Dermis blood vessel endothelial cell (primary cell): ENCODE results near the gene APBB3. TPM values are rescaled to one million over a fixed set of nuclear protein-coding genes. Genes with fewer than 3 reads are reported as not detected.
A peak's percentile ranks its signal among the peaks of the same experiment; 100 is the strongest.
"Not testable (repeated sequence)": the region's sequence is repeated elsewhere in the genome, so short reads cannot be mapped to it uniquely, and the experiment has no call there.

Experiments used
- DNase-seq: peaks from one replicate; pipeline ENCODE4 v3.0.0; 2010
- total RNA-seq: library from RNA; depleted of rRNA; stranded (reverse); fragments of >200 nt; gene quantifications from 2 replicates; pipeline ENCODE4 v1.2.3, GENCODE V29; 2014

Gene APBB3, protein sequence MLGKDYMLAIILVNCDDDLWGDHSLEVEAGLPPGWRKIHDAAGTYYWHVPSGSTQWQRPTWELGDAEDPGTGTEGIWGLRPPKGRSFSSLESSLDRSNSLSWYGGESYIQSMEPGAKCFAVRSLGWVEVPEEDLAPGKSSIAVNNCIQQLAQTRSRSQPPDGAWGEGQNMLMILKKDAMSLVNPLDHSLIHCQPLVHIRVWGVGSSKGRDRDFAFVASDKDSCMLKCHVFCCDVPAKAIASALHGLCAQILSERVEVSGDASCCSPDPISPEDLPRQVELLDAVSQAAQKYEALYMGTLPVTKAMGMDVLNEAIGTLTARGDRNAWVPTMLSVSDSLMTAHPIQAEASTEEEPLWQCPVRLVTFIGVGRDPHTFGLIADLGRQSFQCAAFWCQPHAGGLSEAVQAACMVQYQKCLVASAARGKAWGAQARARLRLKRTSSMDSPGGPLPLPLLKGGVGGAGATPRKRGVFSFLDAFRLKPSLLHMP
- 8.2 and 16.2 TPM in 2 replicates for total RNA-seq

- DNase-seq: peak; percentile 99
These were observed at the start of gene APBB3, which contains the start of gene SLC35A4 for GRCh38 chr5:140564196-140565023. TSS of gene APBB3 (minus strand) at chr5:140564598. CDS start at chr5:140564245, 353 bp downstream. TSS of gene SLC35A4 (plus strand) at chr5:140564828. CDS start at chr5:140567170, 2,342 bp downstream.

DNA sequence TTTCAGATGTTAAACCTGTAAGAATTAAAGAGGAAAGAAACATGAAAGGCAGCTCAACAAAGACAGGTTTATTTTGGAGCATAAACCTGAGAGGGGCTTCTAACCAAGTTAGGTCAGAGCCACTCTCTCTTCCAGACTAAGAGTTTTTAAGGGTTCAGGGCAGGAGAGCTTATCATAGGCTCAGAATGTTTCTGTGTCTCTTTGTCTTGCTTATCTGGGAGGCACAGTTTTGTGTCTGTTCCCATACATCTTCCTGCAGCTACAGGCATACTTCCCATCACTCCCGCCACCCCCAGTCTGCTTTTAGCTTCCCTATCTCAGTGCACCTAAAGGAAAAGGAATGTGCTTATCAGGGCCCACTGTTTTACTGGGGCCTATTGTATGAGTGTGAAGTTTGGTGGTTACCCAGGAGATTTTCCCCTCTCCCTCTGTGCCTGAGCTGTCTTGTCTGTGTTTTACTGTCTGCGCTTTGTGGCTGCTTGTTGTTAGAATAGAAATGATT lies 46.7 kb upstream of the APBB3 start:
- DNase-seq: peak; percentile 44

- DNase-seq: peak; percentile 64
These were observed 44.7 kb upstream of the APBB3 start for GRCh38 chr5:140609126-140609525.

- no peak for DNase-seq
These were observed 44.3 kb upstream of the APBB3 start for GRCh38 chr5:140608722-140609121.

GRCh38 chr5:140607031-140607430 lies 42.6 kb upstream of the APBB3 start:
- no peak for DNase-seq

DNA sequence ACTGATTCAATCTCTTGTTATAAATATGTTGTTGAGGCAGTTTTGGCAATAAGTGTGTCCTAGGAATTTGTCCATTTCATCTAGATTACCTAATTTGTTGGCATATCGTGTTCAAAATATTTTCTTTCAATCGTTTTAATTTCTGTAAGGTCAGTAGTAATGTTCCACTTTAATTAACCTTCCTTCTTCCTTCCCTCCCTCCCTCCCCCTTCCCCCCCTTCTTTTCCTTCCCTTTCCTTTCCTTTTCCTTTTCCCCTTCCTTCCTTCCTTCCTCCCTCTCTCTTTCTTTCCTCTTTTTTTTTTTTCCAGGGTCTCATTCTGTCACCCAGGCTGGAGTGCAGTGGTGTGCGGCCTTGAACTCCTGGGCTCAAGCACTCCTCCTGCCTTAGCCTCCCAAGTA lies 41.5 kb upstream of the APBB3 start:
- DNase-seq: no peak

DNA sequence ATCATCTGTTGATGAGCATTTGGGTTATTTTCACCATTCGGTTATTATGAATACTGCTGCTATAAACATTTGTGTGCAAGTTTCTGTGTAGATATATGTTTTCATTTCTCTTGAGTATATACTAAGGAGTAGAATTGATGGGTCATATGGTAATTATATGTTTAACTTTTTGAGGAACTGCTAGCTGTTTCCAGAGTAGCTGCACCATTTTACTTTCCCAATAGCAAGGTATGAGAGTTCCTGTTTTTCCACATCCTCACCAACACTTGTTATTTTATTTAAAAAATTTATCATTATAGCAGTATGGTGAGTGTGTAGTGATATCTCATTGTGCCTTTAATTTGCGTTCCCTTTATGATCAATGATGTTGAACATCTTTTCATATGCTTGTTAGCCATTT lies 39.3 kb upstream of the APBB3 start:
- no peak for DNase-seq

DNA sequence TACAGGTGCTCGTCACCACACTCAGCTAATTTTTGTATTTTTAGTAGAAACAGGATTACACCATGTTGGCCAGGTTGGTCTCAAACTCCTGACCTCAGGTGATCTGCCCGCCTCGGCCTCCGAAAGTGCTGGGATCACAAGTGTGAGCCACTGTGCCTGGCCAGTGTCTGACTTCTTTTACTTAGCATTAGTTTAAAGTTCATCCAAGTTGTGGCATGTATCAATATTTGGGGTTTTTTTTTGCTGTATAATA lies 39.0 kb upstream of the APBB3 start:
- not testable (repeated sequence) for DNase-seq

DNA sequence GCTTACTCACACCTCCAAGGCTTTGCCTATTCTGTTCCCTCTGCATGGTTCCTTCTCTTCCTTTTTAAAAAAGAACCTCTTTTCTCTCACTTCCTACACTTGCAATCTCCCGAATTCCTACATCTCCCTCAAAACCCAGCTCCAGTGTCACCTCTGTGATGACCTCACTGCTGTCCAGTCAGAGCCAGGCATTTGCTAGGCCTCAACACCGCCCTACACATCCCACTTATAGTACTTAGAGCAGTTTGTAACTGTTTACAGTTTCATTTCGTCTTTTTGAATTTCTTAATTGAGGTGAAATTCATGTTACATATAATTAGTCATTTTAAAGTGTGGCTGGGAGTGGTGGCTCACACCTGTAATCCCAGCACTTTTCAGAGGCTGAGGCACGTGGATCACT lies 37.7 kb upstream of the APBB3 start:
- no peak for DNase-seq

GRCh38 chr5:140600096-140600495 lies 35.7 kb upstream of the APBB3 start:
- DNase-seq: no peak

DNA sequence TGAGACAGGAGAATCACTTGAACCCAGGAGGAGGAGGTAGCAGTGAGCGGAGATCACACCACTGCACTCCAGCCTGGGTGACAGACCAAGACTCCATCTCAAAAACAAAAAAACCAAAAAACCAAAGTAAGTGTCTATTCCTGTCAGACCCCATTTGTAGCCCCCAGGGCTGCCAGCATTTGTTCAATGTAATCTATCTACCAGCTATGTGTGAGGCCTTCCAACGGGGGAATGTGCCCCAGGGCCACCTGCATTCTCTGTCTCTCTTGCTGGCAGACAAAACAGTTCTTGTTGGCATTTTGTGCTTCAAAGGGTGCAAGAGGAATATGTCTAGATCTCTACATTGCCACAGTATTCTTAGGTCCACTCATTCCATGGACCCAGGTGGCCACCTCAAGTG lies 34.4 kb upstream of the APBB3 start:
- DNase-seq: no peak

DNA sequence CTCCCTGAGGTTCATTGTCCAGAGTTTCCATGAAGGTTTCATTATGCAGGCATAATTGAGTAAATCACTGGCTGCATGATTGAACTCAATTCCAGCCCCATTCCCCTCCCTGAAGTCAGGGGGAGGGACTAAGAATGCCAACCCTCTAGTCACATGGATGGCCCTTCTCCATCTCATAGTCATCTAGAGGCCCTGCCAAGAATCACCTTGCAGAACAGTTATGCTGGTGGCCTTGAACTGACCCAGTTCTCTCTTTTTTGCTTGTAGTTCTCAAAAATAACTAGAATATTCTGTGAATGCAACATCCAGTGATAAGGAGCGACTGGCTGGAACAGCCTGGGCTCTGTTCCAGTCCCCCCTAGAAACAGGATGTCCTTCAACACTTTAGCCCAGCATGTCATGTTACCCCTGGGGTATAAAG lies 31.9 kb upstream of the APBB3 start:
- DNase-seq: no peak

DNA sequence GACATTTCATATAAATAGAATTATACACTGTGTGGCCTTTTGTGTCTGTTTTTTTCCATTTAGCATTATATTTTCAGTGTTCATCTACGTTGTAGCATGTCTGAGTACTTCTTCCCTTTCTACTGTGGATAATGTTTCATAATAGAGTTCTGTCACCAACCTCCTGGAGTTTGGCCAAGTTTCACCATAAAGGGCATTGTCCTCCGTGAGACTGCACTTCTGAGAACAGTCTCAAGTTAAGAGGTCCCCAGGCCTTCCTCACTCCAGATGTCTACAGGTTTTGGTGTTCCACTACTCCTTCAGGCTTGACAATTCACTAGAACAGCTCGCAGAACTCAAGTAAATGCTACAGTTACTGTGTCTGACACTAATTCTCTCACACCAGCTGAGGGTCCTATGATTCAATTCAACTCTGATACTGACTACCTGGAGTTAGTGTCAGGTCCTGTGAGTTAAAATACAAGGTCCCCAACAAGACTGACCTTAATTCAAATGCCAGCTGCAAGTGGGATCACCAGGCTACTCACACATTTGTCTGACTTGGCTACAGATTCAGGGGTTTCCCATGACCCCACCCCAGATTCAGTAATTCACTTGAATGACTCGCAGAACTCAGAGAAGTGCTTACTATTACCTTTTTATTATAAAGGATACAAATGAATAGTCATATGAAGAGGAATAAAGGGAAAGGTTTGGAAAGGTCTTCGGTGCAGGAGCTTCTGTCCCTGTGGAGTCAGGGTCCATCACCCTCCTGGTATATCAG lies 31.3 kb upstream of the APBB3 start:
- DNase-seq: peak; percentile 35

- DNase-seq: no peak
These were observed 29.8 kb upstream of the APBB3 start for GRCh38 chr5:140594169-140594568.

DNA sequence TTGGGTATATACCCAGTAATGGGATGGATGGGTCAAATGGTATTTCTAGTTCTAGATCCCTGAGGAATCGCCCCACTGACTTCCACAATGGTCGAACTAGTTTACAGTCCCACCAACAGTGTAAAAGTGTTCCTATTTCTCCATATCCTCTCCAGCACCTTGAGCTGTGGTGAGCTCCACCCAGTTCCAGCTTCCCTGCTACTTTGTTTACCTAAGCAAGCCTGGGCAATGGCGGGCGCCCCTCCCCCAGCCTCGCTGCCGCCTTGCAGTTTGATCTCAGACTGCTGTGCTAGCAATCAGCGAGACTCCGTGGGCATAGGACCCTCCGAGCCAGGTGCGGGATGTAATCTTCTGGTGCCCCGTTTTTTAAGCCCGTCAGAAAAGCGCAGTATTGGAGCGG lies 28.7 kb upstream of the APBB3 start:
- not testable (repeated sequence) for DNase-seq

DNA sequence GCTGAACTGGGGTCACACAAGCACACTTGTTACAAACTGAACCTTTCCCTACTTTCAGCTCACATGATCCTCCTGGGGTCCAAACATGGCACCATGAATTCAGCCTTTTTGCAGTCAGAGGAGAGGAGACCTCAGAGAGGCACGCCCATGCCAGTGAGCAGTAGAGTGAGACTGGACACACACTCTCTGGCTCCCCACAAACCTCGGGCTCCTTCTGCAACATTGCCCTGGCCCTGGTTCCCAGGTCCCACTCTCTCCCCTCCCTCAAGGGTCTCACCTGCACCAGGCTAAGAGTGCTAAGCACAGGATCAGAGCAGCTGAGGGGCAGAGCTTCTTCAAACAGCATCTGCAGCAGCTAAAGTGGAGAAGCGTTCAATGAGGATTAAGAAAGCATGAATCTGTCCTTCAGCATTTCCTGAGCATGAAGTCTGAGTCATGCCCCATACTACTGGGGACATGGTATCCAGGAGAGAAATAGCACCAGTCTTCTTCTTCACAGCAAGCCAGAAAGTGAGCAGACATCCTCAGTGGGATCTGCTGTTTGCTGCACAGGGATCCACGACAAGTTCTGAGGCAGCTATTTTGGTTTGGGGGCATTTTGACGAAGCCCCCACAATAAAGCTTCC lies 27.5 kb upstream of the APBB3 start:
- peak; percentile 26 for DNase-seq

- DNase-seq: no peak
These were observed 26.5 kb upstream of the APBB3 start for GRCh38 chr5:140590861-140591260.

DNA sequence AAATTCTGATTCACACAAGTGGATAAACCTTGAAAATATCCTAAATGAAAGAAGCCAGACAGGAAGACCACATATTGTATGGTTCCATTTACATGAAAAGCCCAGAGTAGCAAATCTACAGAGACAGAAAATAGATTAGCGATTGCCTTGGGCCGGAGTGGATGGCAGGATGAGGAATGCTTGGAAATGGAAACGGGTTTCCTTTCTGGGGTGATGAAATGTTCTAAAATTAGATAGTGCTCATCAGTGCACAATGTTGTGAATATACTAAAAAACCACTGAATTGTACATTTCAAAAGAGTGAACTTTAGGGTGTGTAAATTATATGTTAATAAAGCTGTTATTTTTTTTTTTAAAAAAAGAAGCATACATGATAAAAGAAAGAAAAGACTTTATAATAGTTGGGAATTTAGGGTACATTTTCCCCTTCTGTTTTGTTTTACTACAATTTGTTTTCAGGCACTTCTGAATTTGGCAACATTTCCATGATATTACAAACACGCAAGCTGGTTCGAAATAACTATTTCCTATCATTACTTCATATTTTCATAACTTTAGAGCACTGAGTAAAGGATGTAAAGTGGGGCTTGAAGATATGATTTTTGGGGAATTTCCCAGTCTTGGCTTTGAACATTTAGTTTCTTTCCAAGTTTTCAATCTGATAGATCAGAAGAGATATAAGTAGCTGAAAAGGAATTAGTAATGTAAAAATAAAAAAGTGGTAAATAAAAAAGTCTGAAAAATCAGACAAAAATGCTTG lies 24.1 kb upstream of the APBB3 start:
- DNase-seq: no peak

DNA sequence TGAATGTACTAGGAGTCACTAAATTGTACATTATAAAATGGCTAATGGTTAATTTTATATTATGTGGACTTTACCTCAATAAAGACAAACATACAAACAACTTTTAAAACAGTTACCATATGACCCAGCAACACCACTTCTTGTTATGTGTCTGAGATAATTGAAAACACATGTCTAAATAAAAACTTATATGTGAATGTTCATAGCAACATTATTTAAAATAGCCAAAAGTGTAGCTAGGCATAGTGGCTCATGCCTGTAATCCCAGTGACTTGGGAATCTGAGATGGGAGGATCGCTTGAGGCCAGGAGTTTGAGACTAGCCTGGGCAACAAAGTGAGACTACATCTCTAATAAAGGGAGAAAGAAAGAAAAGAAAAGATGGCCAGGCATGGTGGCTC lies 23.1 kb upstream of the APBB3 start:
- DNase-seq: no peak

DNA sequence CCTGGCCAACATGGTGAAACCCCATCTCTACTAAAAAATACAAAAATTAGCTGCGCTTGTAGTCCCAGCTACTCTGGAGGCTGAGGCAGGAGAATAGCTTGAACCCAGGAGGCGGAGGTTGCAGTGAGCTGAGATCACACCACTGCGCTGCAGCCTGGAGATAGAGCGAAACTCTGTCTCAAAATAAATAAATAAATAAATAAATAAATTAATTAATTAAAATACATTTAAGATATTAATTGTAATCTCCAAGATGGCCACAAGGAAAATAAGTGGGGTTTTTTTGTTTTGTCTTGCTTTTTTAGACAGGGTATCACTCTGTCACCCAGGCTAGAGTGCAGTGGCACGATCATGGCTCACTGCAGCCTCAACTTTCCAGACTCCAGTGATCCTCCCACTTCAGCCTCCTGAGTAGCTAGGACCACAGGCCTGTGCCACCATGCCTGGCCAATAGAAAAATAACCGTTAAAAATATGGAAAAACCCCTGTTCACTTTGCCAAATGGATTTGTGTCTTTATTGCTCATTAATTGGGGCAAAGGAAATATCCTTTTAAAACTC lies 14.9 kb upstream of the APBB3 start:
- DNase-seq: not testable (repeated sequence)

GRCh38 chr5:140576776-140577201 lies 12.4 kb upstream of the APBB3 start:
- peak; percentile 25 for DNase-seq
